ENCODE measurements around the gene MRGPRE.
"Not testable (repeated sequence)": the region's sequence is repeated elsewhere in the genome, so short reads cannot be mapped to it uniquely, and the experiment has no call there.

DNA sequence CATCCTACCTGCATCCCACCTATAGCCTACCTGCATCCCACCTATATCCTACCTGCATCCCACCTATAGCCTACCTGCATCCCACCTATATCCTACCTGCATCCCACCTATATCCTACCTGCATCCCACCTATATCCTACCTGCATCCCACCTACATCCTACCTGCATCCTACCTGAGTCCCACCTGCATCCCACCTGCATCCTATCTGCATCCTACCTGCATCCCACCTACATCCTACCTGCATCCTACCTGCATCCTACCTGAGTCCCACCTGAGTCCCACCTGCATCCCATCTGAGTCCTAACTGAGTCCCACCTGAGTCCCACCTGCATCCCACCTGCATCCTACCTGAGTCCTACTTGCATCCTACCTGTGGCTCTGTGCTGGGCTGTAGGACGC, 25.3 kb upstream of the MRGPRE start:
- TF ChIP-seq CTCF (conservative IDR thresholded peaks at IDR 0.05; ENCODE audit: low read depth, low read length); EZH2phosphoT487 (IDR thresholded peaks at IDR 0.05; ENCODE audit: borderline replicate concordance, low read length): not testable (repeated sequence)
